WI38 (cell line): Measurements from ENCODE around the gene CD34.

Source experiments
- H3K4me3 ChIP-seq: 2 replicates; pipeline ENCODE4 v1.5.1; 2011; ENCODE audit warnings: low read depth, mild to moderate bottlenecking, control low read depth, low read length
- TF ChIP-seq, protein P1 (sequence below): IDR thresholded peaks from 2 replicates; pipeline ENCODE4 v1.5.1; 2012; ENCODE audit warnings: low read depth, mild to moderate bottlenecking, control low read depth, low read length

The CD34 gene

DNA sequence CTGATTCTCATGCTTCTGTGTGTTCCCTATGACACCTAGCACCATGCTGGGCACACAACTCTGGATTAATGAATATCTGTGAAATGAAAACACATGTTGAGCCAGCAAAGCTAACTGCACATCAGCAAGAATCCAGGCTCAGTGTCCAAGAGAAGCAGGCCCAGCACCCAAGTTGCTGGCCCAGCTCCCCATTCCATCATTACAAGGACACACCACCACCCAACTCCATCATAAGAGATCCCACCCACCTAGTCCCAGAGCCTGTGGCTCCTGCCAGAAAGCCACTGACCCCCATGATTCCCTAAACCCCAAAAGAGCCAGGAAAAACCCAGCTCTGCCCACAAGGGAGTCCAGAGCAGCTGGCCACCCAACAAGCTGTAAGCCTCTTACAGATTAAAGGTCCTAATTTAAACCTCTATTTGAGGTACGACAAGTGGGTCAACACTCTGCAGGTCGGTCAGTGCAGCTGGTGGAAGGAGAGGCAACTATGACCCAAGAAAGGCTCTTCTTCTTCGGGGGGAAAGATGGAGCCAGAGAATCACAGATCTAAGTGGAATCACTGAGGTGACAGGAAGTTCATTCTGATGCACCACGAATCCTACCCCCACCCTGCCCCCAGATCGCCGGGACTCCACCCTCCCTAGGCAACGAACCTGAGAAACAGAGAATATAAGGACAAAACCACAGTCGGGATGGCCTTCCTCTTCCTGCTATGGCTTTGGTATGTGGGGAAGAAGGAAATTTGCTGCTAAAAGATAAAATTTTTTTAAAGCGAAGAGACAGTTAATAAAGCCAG is 58.2 kb downstream of the CD34 start:
- H3K4me3 ChIP-seq: no peak overlapping the region
- TF ChIP-seq, protein P1, sequence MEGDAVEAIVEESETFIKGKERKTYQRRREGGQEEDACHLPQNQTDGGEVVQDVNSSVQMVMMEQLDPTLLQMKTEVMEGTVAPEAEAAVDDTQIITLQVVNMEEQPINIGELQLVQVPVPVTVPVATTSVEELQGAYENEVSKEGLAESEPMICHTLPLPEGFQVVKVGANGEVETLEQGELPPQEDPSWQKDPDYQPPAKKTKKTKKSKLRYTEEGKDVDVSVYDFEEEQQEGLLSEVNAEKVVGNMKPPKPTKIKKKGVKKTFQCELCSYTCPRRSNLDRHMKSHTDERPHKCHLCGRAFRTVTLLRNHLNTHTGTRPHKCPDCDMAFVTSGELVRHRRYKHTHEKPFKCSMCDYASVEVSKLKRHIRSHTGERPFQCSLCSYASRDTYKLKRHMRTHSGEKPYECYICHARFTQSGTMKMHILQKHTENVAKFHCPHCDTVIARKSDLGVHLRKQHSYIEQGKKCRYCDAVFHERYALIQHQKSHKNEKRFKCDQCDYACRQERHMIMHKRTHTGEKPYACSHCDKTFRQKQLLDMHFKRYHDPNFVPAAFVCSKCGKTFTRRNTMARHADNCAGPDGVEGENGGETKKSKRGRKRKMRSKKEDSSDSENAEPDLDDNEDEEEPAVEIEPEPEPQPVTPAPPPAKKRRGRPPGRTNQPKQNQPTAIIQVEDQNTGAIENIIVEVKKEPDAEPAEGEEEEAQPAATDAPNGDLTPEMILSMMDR: no peak

DNA sequence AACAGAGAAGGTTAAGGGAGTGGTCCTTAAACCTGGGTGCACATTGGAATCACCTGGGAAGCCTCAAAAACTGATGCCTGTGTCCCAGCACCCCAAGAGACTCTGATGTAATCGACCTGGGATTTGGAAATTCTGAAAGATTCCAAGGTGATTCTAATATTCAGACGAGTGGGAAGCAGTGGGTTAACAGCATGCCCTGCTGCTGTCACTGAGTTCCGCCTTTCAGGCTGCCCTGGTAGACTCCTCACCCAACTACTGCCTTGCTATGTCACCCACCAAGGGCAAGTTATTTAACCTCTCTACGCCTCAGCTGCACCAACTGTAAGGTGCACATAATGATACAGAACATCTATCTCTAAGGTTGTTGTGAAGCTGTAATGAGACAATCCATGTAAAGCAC is 59.2 kb downstream of the CD34 start:
- no peak overlapping the region for H3K4me3 ChIP-seq
- TF ChIP-seq, protein P1: no peak

DNA sequence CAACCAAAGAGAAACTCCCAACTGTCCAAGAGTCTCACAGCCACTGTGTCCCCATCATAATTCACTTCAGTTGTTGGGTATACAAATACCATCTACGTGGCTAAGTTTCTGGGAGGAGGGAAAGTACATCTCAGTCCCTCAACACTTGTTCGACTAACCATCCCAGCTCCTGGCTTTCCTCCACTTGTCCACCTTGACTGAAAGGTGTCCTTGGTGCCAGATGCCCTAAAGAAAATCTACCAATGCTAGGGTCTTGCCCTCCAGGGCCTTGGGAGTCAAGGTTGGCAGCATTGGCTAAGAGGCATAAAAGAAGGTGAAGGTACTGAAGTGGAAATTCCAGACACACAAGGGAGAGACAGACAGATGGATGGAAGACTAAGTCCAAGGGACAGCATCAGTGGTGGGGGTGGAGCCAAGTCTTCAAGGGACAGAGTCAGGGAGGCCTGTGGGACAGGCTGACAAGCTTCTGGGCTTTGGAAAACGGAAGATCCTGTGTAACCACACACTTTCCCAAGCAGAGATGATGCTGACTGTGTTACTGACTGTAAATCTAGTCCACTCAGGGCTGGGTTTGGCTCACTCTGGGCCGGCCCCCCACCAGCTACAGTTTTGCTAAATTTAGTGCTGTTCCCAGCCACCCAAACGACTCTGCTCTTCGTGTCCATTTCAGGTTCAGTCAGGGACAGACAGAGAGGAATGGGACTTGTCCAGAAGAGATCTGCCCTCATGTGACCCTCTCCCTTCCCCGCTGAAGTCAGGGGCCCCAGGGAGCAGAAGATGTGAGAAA is 60.1 kb downstream of the CD34 start:
- TF ChIP-seq, protein P1: no peak
- H3K4me3 ChIP-seq: no peak overlapping the region

DNA sequence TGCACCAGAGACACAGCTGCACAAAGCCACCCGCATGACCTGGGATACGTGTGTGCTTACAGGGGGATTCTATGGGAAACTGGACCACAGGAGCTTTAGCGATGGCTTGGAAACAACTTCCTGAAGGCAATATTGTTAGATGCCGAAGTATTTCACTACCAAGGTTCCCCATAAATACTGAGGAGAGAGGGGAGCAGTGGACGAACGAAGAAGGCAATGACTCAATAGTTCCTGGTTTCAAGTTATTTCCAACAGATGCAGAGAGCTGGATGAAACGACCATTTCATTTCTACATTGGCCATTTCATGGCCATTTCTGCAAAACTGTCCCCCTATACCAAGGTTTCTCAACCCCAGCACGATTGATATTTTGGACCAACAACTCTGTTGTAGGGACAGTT is 61.3 kb downstream of the CD34 start:
- TF ChIP-seq, protein P1: no peak

DNA sequence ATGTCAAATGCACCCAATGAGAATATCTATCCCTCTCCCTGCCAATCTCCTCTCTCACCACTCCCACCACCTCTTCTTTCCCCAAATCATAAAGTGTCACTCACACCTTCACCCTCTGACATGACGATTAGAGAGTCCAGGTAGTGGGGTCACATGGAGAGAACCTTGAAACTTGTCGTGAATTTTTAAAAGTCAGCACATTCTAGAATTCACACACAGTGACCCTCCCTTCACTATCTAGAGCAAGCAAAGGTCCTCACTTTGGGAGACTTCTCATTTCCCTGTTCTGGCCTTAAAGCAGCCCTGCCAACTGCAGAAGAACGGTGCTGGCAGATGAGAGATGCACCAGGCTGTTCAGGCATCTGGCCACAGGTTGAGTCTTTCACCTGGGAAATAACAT is 61.9 kb downstream of the CD34 start:
- TF ChIP-seq, protein P1: no peak
- H3K4me3 ChIP-seq: no peak overlapping the region

More for the DNA sequence above, 61.3 kb downstream of the CD34 start:
- no peak overlapping the region for H3K4me3 ChIP-seq

DNA sequence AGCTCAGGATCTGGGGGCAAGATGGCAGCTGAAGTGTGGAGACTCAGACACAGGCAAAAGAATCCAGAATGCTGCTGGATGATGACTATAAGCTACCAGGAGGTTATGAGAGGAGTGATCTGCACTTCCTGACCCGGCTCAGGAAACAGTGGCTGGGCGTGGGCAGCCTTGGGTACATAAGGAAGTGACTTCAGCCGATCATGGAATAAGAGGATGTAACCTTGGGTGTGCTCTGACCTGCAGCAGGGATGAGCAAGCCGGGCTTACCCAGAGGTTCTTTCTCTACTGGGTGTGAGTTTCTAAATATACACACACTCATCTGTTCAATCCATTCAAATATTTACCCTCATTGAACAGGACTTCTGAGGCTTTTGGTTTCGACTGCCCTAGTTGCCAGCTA is 62.7 kb downstream of the CD34 start:
- TF ChIP-seq, protein P1: no peak

DNA sequence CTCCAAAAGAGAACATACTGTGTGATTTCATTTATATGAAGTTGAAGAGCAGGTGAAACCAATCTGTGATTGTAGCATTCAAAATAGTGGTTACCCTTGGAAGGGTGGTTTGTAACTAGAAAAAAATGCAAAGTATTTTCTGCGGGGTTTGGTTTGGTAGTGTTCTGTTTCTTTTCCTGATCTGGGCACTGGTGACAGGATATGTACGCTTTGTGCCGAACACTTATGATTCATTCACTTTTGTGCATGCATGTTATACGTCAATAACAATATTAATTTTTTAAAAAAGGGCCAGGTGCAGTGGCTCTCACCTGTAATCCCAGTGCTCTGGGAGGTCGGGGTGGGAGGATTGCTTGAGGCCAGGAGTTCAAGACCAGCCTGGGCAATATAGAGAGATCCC is 63.8 kb downstream of the CD34 start:
- TF ChIP-seq, protein P1: no peak
- no peak overlapping the region for H3K4me3 ChIP-seq

More for the DNA sequence above, 62.7 kb downstream of the CD34 start:
- no peak overlapping the region for H3K4me3 ChIP-seq
